ENCODE results near the gene PLEKHA4.

- TF ChIP-seq CTCF (CRISPR knock-in tag; IDR thresholded peaks at IDR 0.05) (no peak), THAP9 (CRISPR knock-in tag; IDR thresholded peaks at IDR 0.05; ENCODE audit: borderline replicate concordance) (no peak)
Observed at GRCh38 chr19:48914181-48914580, 45.8 kb upstream of the PLEKHA4 start.
